OCI-LY3 (cell line): ENCODE measurements around the gene GRK6.
A peak's percentile ranks its signal among the peaks of the same experiment; 100 is the strongest.

Experiments
- H2AFZ ChIP-seq: fragments of 200-600, 300-600 bp; shearing (Covaris generic); 2 replicates; pipeline ENCODE4 v1.6.0; 2014; ENCODE audit warnings: antibody characterized with exemption, low read depth, low read length
- H3K27ac ChIP-seq: fragments of 200-600, 300-600 bp; sonication (generic); 2 replicates; pipeline ENCODE4 v1.5.1; 2014; ENCODE audit warnings: mild to moderate bottlenecking, low read length, moderate library complexity, mixed read lengths
- H3K27me3 ChIP-seq: fragments of 200-600, 300-600 bp; sonication (generic); 2 replicates; pipeline ENCODE4 v1.6.1; 2014; ENCODE audit warnings: low read depth, low read length, mixed read lengths
- H3K36me3 ChIP-seq: fragments of 200-600, 300-600 bp; sonication (generic); replicated peaks from 2 replicates; pipeline ENCODE3; 2014; ENCODE audit warnings: low read depth, low read length, mixed read lengths
- H3K4me1 ChIP-seq: fragments of 300-600, 200-600 bp; sonication (generic); 2 replicates; pipeline ENCODE4 v1.6.1; 2014; ENCODE audit warnings: low read length, mixed read lengths
- H3K4me2 ChIP-seq: fragments of 200-600, 300-600 bp; sonication (generic); 2 replicates; pipeline ENCODE4 v1.6.1; 2014; ENCODE audit warnings: low read length, mixed read lengths
- H3K4me3 ChIP-seq: fragments of 300-600, 200-600 bp; sonication (generic); 2 replicates; pipeline ENCODE4 v1.5.1; 2014; ENCODE audit warnings: antibody characterized with exemption, mild to moderate bottlenecking, low read length, moderate library complexity
- H3K79me2 ChIP-seq: fragments of 300-600, 200-600 bp; shearing (Covaris generic); 2 replicates; pipeline ENCODE4 v1.6.1; 2014; ENCODE audit warnings: mild to moderate bottlenecking, low read length, mixed read lengths
- H3K9ac ChIP-seq: fragments of 300-600, 200-600 bp; shearing (Covaris generic); 2 replicates; pipeline ENCODE4 v1.6.0; 2014; ENCODE audit warnings: mild to moderate bottlenecking, low read length, moderate library complexity
- H3K9me3 ChIP-seq: fragments of 200-600, 300-600 bp; shearing (Covaris generic); 2 replicates; pipeline ENCODE4 v1.6.1; 2014; ENCODE audit warnings: low read length, mixed read lengths; ENCODE audit not compliant: insufficient read depth
- H4K20me1 ChIP-seq: fragments of 200-600, 300-600 bp; sonication (generic); 2 replicates; pipeline ENCODE4 v1.6.1; 2016; ENCODE audit warnings: low read length, mixed read lengths; ENCODE audit not compliant: insufficient read depth
- CTCF ChIP-seq: fragments of 200-600, 300-600 bp; sonication (generic); IDR thresholded peaks from 2 replicates; pipeline ENCODE4 v1.5.1; 2014; ENCODE audit warnings: antibody characterized with exemption, low read length, low read depth
- EZH2phosphoT487 ChIP-seq: fragments of 200-600 bp; shearing (Covaris generic); IDR thresholded peaks from 2 replicates; pipeline ENCODE4 v1.6.1; 2018; ENCODE audit warnings: antibody characterized with exemption, mixed run types, low read depth

The GRK6 gene

GRCh38 chr5:177454397-177455035, 28.0 kb downstream of the GRK6 start:
- TF ChIP-seq EZH2phosphoT487 (no peak), CTCF (peak; percentile 79)
- Histone ChIP-seq H3K27me3 (no peaks in the 10 kb centered on the region), H3K27ac (peak overlapping the region; percentile 42), H3K36me3 (no peaks in the 10 kb centered on the region), H3K4me2 (peak overlapping the region; percentile 77), H3K4me3 (peak overlapping the region; percentile 78), H2AFZ (0 out of 2 replicates have a peak overlapping the region, but pooled peaks have one; percentile 37), H3K79me2 (no peaks in the 10 kb centered on the region), H3K9ac (peak overlapping the region; percentile 59), H3K4me1 (peaks cover 14% of the 10 kb centered on the region), H4K20me1 (peaks cover 23% of the 10 kb centered on the region), H3K9me3 (no peaks in the 10 kb centered on the region)

GRCh38 chr5:177455036-177455660, 28.7 kb downstream of the GRK6 start:
- Histone ChIP-seq H3K79me2 (no peaks in the 10 kb centered on the region), H4K20me1 (peaks cover 23% of the 10 kb centered on the region), H3K27me3 (no peaks in the 10 kb centered on the region), H2AFZ (peak overlapping the region; percentile 37), H3K4me2 (peak overlapping the region; percentile 77), H3K9me3 (no peaks in the 10 kb centered on the region), H3K4me3 (peak overlapping the region; percentile 78), H3K9ac (peak overlapping the region; percentile 59), H3K36me3 (no peaks in the 10 kb centered on the region), H3K27ac (peak overlapping the region; percentile 64), H3K4me1 (peaks cover 14% of the 10 kb centered on the region)
- TF ChIP-seq CTCF (peak; percentile 77), EZH2phosphoT487 (no peak)

- Histone ChIP-seq H3K36me3 (no peaks in the 10 kb centered on the region), H3K9ac (peak overlapping the region; percentile 59), H3K4me1 (peaks cover 14% of the 10 kb centered on the region), H3K79me2 (no peaks in the 10 kb centered on the region), H3K4me2 (peak overlapping the region; percentile 77), H2AFZ (peak overlapping the region; percentile 37; the same call in 1 of the 2 replicates), H3K9me3 (no peaks in the 10 kb centered on the region), H3K27ac (peak overlapping the region; percentile 64), H4K20me1 (peaks cover 23% of the 10 kb centered on the region), H3K27me3 (no peaks in the 10 kb centered on the region), H3K4me3 (peak overlapping the region; percentile 78)
- TF ChIP-seq CTCF, result peak; percentile 81
- TF ChIP-seq EZH2phosphoT487, result no peak
Measured at GRCh38 chr5:177455661-177456590, 29.4 kb downstream of the GRK6 start.

- no peak overlapping the region for H3K27ac ChIP-seq
- H3K79me2 ChIP-seq, result no peaks in the 10 kb centered on the region
- no peak overlapping the region for H3K4me3 ChIP-seq
- no peaks in the 10 kb centered on the region for H3K9me3 ChIP-seq
- TF ChIP-seq CTCF, result no peak; the same call in 1 of the 2 replicates
- no peak for TF ChIP-seq EZH2phosphoT487
- no peak overlapping the region for H3K9ac ChIP-seq
- H3K4me1 ChIP-seq, result peaks cover 14% of the 10 kb centered on the region
- H3K4me2 ChIP-seq, result no peak overlapping the region
- H3K36me3 ChIP-seq, result no peaks in the 10 kb centered on the region
- H2AFZ ChIP-seq, result no peak overlapping the region
- peaks cover 23% of the 10 kb centered on the region for H4K20me1 ChIP-seq
- no peaks in the 10 kb centered on the region for H3K27me3 ChIP-seq
Measured at GRCh38 chr5:177456591-177456964, 30.1 kb downstream of the GRK6 start.
